Stomach (tissue), 9 donors: ENCODE results near the gene PARD3. TPM values are rescaled to one million over a fixed set of nuclear protein-coding genes. Genes with fewer than 3 reads are reported as not detected.

Experiments
- DNase-seq, 2 donors: peaks; one replicate each; pipeline versions ENCODE4 v3.0.0 to v3.0.0-alpha.2; 2013 to 2019
- H3K27ac ChIP-seq, 5 donors: fragments of 200-600 bp in 4 of 5; sonication (generic) in 4 of 5; one replicate each; pipeline ENCODE4 v1.5.1; 2013 to 2019; ENCODE audit warnings: mild to moderate bottlenecking in 1 of 5, moderate library complexity in 1 of 5
- H3K27me3 ChIP-seq, 3 donors: fragments of 200-600 bp; sonication (generic); one replicate each; pipeline ENCODE4 v1.5.1; 2017 to 2019; ENCODE audit warnings: mixed run types in 1 of 3
- H3K36me3 ChIP-seq, 4 donors: fragments of 200-600 bp; sonication (generic); 1 replicate in 3 of 4; 2 replicates in 1 of 4; pipeline ENCODE4 v1.5.1; 2016 to 2019
- H3K4me1 ChIP-seq, 4 donors: fragments of 200-600 bp; sonication (generic); one replicate each; pipeline ENCODE4 v1.5.1; 2016 to 2019
- H3K4me3 ChIP-seq, 4 donors: fragments of 200-600 bp; sonication (generic) in 3 of 4; one replicate each; pipeline ENCODE4 v1.5.1; 2016 to 2019; ENCODE audit warnings: mild to moderate bottlenecking in 1 of 4
- H3K9me3 ChIP-seq, 4 donors: fragments of 200-600 bp; sonication (generic); one replicate each; pipeline ENCODE4 v1.5.1; 2016 to 2019
- CTCF ChIP-seq, 7 experiments: fragments of 450-650 bp in 4 of 7; fragments of 200-600 bp in 3 of 7; sonication (generic) in 3 of 7; IDR thresholded peaks; one replicate each; pipeline ENCODE4 v1.5.1; 2016 to 2019; ENCODE audit warnings: antibody characterized with exemption in 7 of 7, control low read depth in 2 of 7, mild to moderate bottlenecking in 1 of 7
- EP300 ChIP-seq: sonication (generic); formaldehyde crosslinking; IDR thresholded peaks from one replicate; pipeline ENCODE4 v1.6.1; 2017; ENCODE audit warnings: antibody characterized with exemption
- POLR2A ChIP-seq, 4 donors: fragments of 450-650 bp; IDR thresholded peaks; one replicate each; pipeline ENCODE4 v1.6.1; 2016; ENCODE audit warnings: antibody characterized with exemption in 4 of 4, control low read depth in 2 of 4, mild to moderate bottlenecking in 1 of 4, moderate library complexity in 1 of 4
- POLR2AphosphoS5 ChIP-seq, 3 donors: sonication (generic); formaldehyde crosslinking; IDR thresholded peaks; one replicate each; pipeline ENCODE4 v1.6.1; 2016; ENCODE audit warnings: antibody characterized with exemption in 3 of 3
- WGBS, 5 donors: extraction: QIAGEN DNeasy Blood & Tissue Kit in 3 of 5; methylation state at CpG; one replicate each; pipeline versions ENCODE4 v1.1.5 to v1.1.7; 2013 to 2018; 5-methylcytosine and 5-hydroxymethylcytosine counted together
- intact Hi-C: fragments of 100-400 bp; cut with DNase I; formaldehyde crosslinking; loops from one replicate; pipeline ENCODE4 v1.15.1; 2023; ENCODE audit warnings: low total_unique reads
- polyA plus RNA-seq, 3 donors: library from polyadenylated mRNA; stranded (reverse); fragments of 200-250 nt; gene quantifications; one replicate each; pipeline ENCODE4 v1.2.3, GENCODE V29; 2013
- total RNA-seq, 5 donors: library from RNA; depleted of rRNA; stranded (reverse); fragments of >200 nt; gene quantifications; one replicate each; pipeline versions ENCODE4 v1.1.0 to v1.2.3, GENCODE V29; 2014 to 2016
- donor health status: healthy with polysubstance abuse.
- donor health status: Bipolar disorder and iron deficiency.
- donor health status: healthy.

The PARD3 gene
- total and polyA plus RNA-seq, 8 donors: 13.7 to 118 (median 31.8) TPM

- intact Hi-C loops: no loop called here
Measured at GRCh38 chr10:34658934-34659333, 156.2 kb downstream of the PARD3 start.

GRCh38 chr10:34656661-34657060 is 158.4 kb downstream of the PARD3 start:
- intact Hi-C loops: no loop called here
- Histone ChIP-seq H3K27ac (no peak overlapping the region), H3K4me3 (no peak overlapping the region), H3K27me3 (no peaks in the 10 kb centered on the region), H3K4me1 (peaks cover 0 to 58% (median 34%) of the 10 kb centered on the region in 4 donors), H3K9me3 (no peaks in the 10 kb centered on the region), H3K36me3 (no peaks in the 10 kb centered on the region)
- TF ChIP-seq POLR2A (IDR thresholded peaks at IDR 0.05) (no peak), EP300 (no peak), POLR2AphosphoS5 (IDR thresholded peaks at IDR 0.05) (no peak), CTCF (IDR thresholded peaks at IDR 0.05) (no peak)
- WGBS, 5 donors: 69 to 79% (median 71%) methylated on average over 4 of the region's 4 CpGs
- no peak for DNase-seq

More at GRCh38 chr10:34658934-34659333, 156.2 kb downstream of the PARD3 start:
- 67 to 86% (median 75%) methylated on average over 1 of the region's 1 CpG for WGBS, 5 donors
- H3K36me3 ChIP-seq: no peaks in the 10 kb centered on the region
- TF ChIP-seq POLR2A (IDR thresholded peaks at IDR 0.05) (no peak), EP300 (no peak), CTCF (IDR thresholded peaks at IDR 0.05) (no peak), POLR2AphosphoS5 (IDR thresholded peaks at IDR 0.05) (no peak)
- H3K27ac ChIP-seq: no peak overlapping the region
- no peaks in the 10 kb centered on the region for H3K9me3 ChIP-seq
- no peak for DNase-seq
- H3K4me1 ChIP-seq: peaks cover 0 to 42% (median 27%) of the 10 kb centered on the region in 4 donors
- H3K27me3 ChIP-seq: no peaks in the 10 kb centered on the region
- no peak overlapping the region for H3K4me3 ChIP-seq

GRCh38 chr10:34655286-34656170 is 159.6 kb downstream of the PARD3 start:
- Histone ChIP-seq H3K36me3 (no peaks in the 10 kb centered on the region), H3K27ac (no peak overlapping the region), H3K9me3 (no peaks in the 10 kb centered on the region), H3K4me3 (no peak overlapping the region), H3K4me1 (peaks cover 0 to 57% (median 34%) of the 10 kb centered on the region in 4 donors), H3K27me3 (no peaks in the 10 kb centered on the region)
- TF ChIP-seq POLR2AphosphoS5 (IDR thresholded peaks at IDR 0.05): no peak
- no peak for TF ChIP-seq POLR2A (IDR thresholded peaks at IDR 0.05)
- no peak for TF ChIP-seq EP300
- peak in 5 of 7 experiments; percentile 36 to 61 (median 58) for TF ChIP-seq CTCF (IDR thresholded peaks at IDR 0.05)
- intact Hi-C loops: no loop called here
- WGBS, 5 donors: 38 to 53% (median 45%) methylated on average over 6 of the region's 6 CpGs
- DNase-seq: peak; percentile 43 to 84

GRCh38 chr10:34654211-34654610 is 160.9 kb downstream of the PARD3 start:
- Histone ChIP-seq H3K27ac (no peak overlapping the region), H3K27me3 (no peaks in the 10 kb centered on the region), H3K4me1 (peaks cover 0 to 56% (median 34%) of the 10 kb centered on the region in 4 donors), H3K36me3 (no peaks in the 10 kb centered on the region), H3K4me3 (no peak overlapping the region), H3K9me3 (no peaks in the 10 kb centered on the region)
- no peak for TF ChIP-seq POLR2AphosphoS5 (IDR thresholded peaks at IDR 0.05)
- no peak for TF ChIP-seq CTCF (IDR thresholded peaks at IDR 0.05)
- TF ChIP-seq POLR2A (IDR thresholded peaks at IDR 0.05): no peak
- no peak for TF ChIP-seq EP300
- WGBS, 5 donors: 27 to 53% (median 39%) methylated on average over 3 of the region's 3 CpGs
- DNase-seq: no peak
- intact Hi-C loops: no loop called here
